SU-DHL-6 (cell line): ENCODE results near the gene OTOGL.

Experiments used
- H2AFZ ChIP-seq: fragments of 200-600 bp; sonication (generic); 2 replicates; pipeline ENCODE4 v1.6.1; 2014; ENCODE audit warnings: low read depth, mild to moderate bottlenecking, moderate library complexity, mixed read lengths, antibody characterized with exemption, low read length; ENCODE audit not compliant: severe bottlenecking
- H3F3A ChIP-seq: fragments of 200-600 bp; shearing (Covaris generic); 2 replicates; pipeline ENCODE4 v1.6.0; 2016; ENCODE audit warnings: antibody characterized with exemption, mild to moderate bottlenecking; ENCODE audit not compliant: insufficient read depth
- H3K27ac ChIP-seq: fragments of 200-600 bp; sonication (generic); 2 replicates; pipeline ENCODE4 v1.5.1; 2016; ENCODE audit warnings: low read depth, mild to moderate bottlenecking, low read length, moderate library complexity, mixed read lengths
- H3K27me3 ChIP-seq: fragments of 200-600 bp; sonication (generic), shearing (Covaris generic); 2 replicates; pipeline ENCODE4 v1.6.0; 2014; ENCODE audit warnings: mild to moderate bottlenecking, low read length
- H3K36me3 ChIP-seq: fragments of 200-600 bp; sonication (generic); 2 replicates; pipeline ENCODE4 v1.6.1; 2014; ENCODE audit warnings: mild to moderate bottlenecking, low read length, mixed read lengths
- H3K4me2 ChIP-seq: fragments of 300-600, 200-600 bp; shearing (Covaris generic), sonication (generic); 2 replicates; pipeline ENCODE4 v1.6.0; 2014; ENCODE audit warnings: low read length, low read depth, mild to moderate bottlenecking; ENCODE audit not compliant: poor library complexity, severe bottlenecking
- H3K4me3 ChIP-seq: fragments of 200-600 bp; sonication (generic); 2 replicates; pipeline ENCODE4 v1.5.1; 2014; ENCODE audit warnings: antibody characterized with exemption, low read length, mild to moderate bottlenecking, mixed read lengths; ENCODE audit not compliant: insufficient read depth, poor library complexity, severe bottlenecking
- H3K79me2 ChIP-seq: fragments of 200-600 bp; sonication (generic); 2 replicates; pipeline ENCODE4 v1.6.1; 2014; ENCODE audit warnings: mild to moderate bottlenecking, low read length, moderate library complexity; ENCODE audit not compliant: insufficient read depth
- H3K9ac ChIP-seq: fragments of 200-600 bp; sonication (generic); 2 replicates; pipeline ENCODE4 v1.7.0; 2014; ENCODE audit warnings: mild to moderate bottlenecking, low read length
- H3K9me2 ChIP-seq: fragments of 200-600 bp; sonication (generic); replicated peaks from 2 replicates; pipeline ENCODE4 v1.6.1; 2014; ENCODE audit warnings: low read length; ENCODE audit not compliant: insufficient read depth
- H3K9me3 ChIP-seq: fragments of 200-600 bp; sonication (generic); 2 replicates; pipeline ENCODE4 v1.6.1; 2014; ENCODE audit warnings: low read length, mixed read lengths; ENCODE audit not compliant: insufficient read depth
- H4K20me1 ChIP-seq: fragments of 200-600 bp; sonication (generic); 2 replicates; pipeline ENCODE4 v1.6.1; 2014; ENCODE audit warnings: low read depth, mild to moderate bottlenecking, antibody characterized with exemption, low read length, moderate library complexity, mixed read lengths
- CTCF ChIP-seq: fragments of 200-600 bp; sonication (generic); IDR thresholded peaks from one replicate; pipeline ENCODE4 v1.5.1; 2017; ENCODE audit warnings: antibody characterized with exemption, mild to moderate bottlenecking, low read length, moderate library complexity; ENCODE audit not compliant: insufficient read depth, poor library complexity, severe bottlenecking
- EZH2phosphoT487 ChIP-seq: fragments of 200-600 bp; sonication (generic), shearing (Covaris generic); conservative IDR thresholded peaks from 2 replicates; pipeline ENCODE4 v1.6.1; 2018; ENCODE audit warnings: mild to moderate bottlenecking, antibody characterized with exemption, low read length, moderate library complexity, mixed read lengths

The OTOGL gene

GRCh38 chr12:80059102-80059501 is 40.2 kb upstream of the OTOGL start:
- no peaks in the 10 kb centered on the region for H3K9me3 ChIP-seq
- no peaks in the 10 kb centered on the region for H3K79me2 ChIP-seq
- no peak overlapping the region for H3K9ac ChIP-seq
- TF ChIP-seq EZH2phosphoT487 (no peak), CTCF (no peak)
- H3F3A ChIP-seq: no peaks in the 10 kb centered on the region
- H3K9me2 ChIP-seq: no peaks in the 10 kb centered on the region
- no peak overlapping the region for H3K27ac ChIP-seq
- H2AFZ ChIP-seq: no peak overlapping the region
- no peak overlapping the region for H3K4me3 ChIP-seq
- H3K36me3 ChIP-seq: no peaks in the 10 kb centered on the region
- H4K20me1 ChIP-seq: no peaks in the 10 kb centered on the region
- no peak overlapping the region for H3K4me2 ChIP-seq
- no peaks in the 10 kb centered on the region for H3K27me3 ChIP-seq

GRCh38 chr12:80059875-80060274 is 39.5 kb upstream of the OTOGL start:
- Histone ChIP-seq H3K27me3 (no peaks in the 10 kb centered on the region), H3K36me3 (no peaks in the 10 kb centered on the region), H3K9ac (no peak overlapping the region), H3K79me2 (no peaks in the 10 kb centered on the region), H3F3A (no peaks in the 10 kb centered on the region), H3K27ac (no peak overlapping the region), H3K9me2 (no peaks in the 10 kb centered on the region), H3K4me2 (no peak overlapping the region), H3K4me3 (no peak overlapping the region), H3K9me3 (no peaks in the 10 kb centered on the region), H4K20me1 (no peaks in the 10 kb centered on the region), H2AFZ (no peak overlapping the region)
- TF ChIP-seq CTCF (no peak), EZH2phosphoT487 (no peak)

GRCh38 chr12:80064269-80064668 is 35.1 kb upstream of the OTOGL start:
- H3K27ac ChIP-seq: no peak overlapping the region
- H3F3A ChIP-seq: no peaks in the 10 kb centered on the region
- no peaks in the 10 kb centered on the region for H3K27me3 ChIP-seq
- H3K79me2 ChIP-seq: no peaks in the 10 kb centered on the region
- no peak overlapping the region for H3K9ac ChIP-seq
- H3K9me3 ChIP-seq: no peaks in the 10 kb centered on the region
- no peaks in the 10 kb centered on the region for H4K20me1 ChIP-seq
- no peak overlapping the region for H2AFZ ChIP-seq
- no peak overlapping the region for H3K4me2 ChIP-seq
- H3K4me3 ChIP-seq: no peak overlapping the region
- H3K9me2 ChIP-seq: no peaks in the 10 kb centered on the region
- H3K36me3 ChIP-seq: no peaks in the 10 kb centered on the region
- TF ChIP-seq EZH2phosphoT487 (no peak), CTCF (no peak)
